ENCODE data around the gene SHLD1.
"Not testable (repeated sequence)": the region's sequence is repeated elsewhere in the genome, so short reads cannot be mapped to it uniquely, and the experiment has no call there.

SHLD1 gene

GRCh38 chr20:5737619-5737953 lies 12.6 kb upstream of the SHLD1 start:
- no peak for DNase-seq

GRCh38 chr20:5737966-5738365 lies 12.2 kb upstream of the SHLD1 start:
- no peak for DNase-seq

DNA sequence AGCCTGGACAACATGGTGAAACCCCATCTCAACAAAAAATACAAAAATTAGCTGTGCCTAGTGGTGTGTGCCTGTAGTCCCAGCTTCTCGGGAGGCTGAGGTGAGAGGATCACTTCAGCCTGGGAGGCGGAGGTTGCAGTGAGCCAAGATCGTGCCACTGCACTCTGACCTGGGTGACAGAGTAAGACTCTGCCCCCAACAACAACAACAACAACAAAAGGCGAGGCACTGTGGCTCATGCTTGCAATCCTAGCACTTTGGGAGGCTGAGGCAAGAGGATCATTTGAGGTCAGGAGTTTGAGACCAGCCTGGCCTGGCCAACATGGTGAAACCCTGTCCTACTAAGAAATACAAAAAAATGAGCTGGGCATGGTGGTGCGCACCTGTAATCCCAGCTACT lies 9.6 kb upstream of the SHLD1 start:
- not testable (repeated sequence) for DNase-seq

GRCh38 chr20:5741089-5741488 lies 9.1 kb upstream of the SHLD1 start:
- no peak for DNase-seq

GRCh38 chr20:5742041-5742440 lies 8.2 kb upstream of the SHLD1 start:
- no peak for DNase-seq

- no peak for DNase-seq
These were observed 4.7 kb upstream of the SHLD1 start for GRCh38 chr20:5745416-5746030.

DNA sequence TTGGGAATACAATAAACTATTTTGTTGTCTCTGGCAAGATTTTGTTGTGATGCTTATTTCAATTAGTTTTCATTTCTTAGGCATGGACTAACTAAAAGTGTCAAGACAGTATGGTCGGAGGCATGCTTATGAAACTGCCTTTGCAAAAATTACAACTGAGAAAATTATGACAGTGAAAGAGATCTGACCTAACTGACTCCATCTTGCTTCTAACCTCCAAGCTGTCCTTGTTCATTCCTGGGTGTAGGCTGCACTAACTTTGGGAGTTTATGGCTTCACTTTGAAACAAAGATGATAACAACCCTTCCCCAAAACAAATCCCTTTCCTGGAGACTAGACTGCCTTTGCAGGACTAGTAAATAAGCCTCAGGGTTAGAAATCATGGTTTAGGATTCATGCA lies 4.1 kb upstream of the SHLD1 start:
- DNase-seq, result no peak

GRCh38 chr20:5748246-5748645 lies 2.0 kb upstream of the SHLD1 start:
- no peak for DNase-seq

DNA sequence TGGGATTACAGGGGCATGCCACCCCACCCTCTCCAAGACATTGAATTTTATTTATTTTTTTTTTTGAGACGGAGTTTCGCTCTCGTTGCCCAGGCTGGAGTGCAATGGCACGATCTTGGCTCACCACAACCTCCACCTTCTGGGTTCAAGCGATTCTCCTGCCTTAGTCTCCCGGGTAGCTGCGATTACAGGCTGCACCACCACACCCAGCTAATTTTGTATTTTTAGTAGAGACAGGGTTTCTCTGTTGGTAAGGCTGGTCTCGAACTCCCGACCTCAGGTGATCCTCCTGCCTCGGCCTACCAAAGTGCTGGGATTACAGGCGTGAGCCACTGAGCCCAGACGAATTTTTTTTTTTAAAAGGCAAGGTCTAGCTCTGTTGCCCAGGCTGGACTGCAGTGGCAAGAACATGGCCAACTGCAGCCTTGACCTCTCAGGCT lies 669 bp upstream of the SHLD1 start:
- DNase-seq, result not testable (repeated sequence)

- no peak for DNase-seq
These were observed 1.7 kb downstream of the SHLD1 start for GRCh38 chr20:5751856-5752255.

DNA sequence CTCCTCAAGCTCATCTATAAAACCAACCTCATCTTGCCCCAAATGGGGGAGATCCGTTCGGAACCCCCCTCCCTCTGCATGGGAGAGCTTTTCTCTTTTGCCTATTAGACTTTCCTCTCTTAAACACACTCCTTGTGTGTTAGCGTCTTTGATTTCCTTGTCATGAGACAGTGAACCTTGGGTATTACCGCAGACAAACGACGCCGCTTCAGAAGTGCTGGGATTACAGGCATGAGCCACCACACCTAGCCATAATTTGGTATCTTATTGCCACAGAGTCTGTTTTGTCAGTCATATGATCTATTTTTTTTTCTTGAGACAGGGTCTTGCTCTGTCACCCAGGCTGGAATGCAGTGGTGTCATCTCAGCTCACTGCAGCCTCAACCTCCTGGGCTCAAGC lies 3.6 kb downstream of the SHLD1 start:
- no peak for DNase-seq

DNA sequence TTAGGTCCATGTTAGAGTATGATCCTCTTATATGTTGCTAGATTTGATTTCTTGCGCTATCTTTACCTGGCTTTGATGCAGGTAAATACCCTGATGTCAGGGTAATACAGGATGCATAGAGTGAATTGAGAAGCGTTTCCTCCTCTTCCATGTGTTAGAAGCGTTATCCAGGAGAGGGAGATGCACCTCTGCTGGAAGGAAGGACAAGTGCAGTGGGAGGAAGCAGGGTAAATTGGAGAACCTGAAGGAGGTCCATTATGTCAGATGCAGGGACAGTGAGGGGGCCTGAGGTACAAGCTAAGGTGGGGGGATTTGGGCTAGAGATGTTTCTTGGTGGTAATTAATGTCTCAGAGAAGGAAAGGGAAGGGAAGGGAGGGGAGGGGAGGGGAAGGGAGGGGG lies 7.7 kb downstream of the SHLD1 start:
- no peak for DNase-seq

GRCh38 chr20:5766085-5766764 lies 16.0 kb downstream of the SHLD1 start:
- no peak for DNase-seq

GRCh38 chr20:5767493-5768098 lies 17.4 kb downstream of the SHLD1 start:
- DNase-seq, result no peak

DNA sequence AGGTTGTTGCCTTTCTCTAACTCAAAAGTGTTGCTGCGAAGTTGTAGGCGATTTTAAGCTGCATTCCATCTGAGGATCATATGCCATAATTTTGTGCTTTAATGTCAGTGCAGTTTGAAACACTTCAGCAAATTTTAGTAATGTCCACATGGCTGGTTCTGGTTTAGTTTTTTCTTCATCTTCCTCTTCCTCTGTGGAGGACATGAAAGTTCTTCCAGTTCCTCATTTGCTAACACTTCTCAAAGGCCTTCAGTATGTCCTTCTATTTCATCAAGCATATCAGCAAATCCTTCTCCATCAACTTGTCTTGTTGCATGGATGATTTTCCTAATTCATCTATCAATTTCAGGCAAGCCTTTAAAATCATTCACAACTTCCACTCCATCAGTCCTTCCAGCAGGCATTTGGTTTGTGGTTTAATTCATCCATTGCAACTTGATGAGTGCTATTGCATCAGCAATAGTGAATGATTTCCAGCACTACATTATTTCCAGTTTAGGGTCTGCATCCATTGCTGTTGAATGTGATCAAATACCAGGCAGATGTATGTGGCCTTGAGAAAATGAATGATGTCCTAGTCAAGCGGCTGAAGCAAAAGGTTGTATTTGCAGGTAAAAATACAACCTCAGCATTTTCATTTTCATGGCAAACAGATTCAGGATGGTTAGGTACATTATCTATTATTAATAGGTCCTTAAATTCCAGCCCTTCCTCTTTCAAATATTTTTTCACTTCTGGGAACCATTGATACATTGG lies 20.2 kb downstream of the SHLD1 start:
- peak; percentile 20 to 47 for DNase-seq

GRCh38 chr20:5770987-5771318 lies 20.8 kb downstream of the SHLD1 start:
- DNase-seq, result no peak

DNA sequence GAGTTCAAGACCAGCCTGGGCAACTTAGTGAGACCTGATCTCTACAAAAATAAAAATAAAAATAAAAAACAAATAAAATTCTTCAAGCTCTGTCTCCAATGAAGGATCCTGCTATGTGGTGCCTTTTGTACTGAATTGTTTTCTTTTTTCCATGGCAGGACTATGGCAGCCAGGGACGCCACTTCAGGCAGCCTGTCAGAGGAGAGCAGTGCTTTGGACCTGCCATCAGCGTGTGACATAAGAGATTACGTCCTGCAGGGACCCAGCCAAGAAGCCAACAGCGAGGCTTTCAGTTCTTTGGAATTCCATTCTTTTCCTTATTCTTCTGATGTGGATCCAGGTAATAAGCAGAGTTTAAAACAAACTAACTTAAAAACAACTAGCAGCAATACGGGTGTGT lies 22.5 kb downstream of the SHLD1 start:
- no peak for DNase-seq

- no peak for DNase-seq
These were observed 23.4 kb downstream of the SHLD1 start for GRCh38 chr20:5773589-5773988.

GRCh38 chr20:5776077-5776476 lies 25.9 kb downstream of the SHLD1 start:
- DNase-seq, result no peak

- no peak for DNase-seq
These were observed 29.1 kb downstream of the SHLD1 start for GRCh38 chr20:5779071-5779900.

GRCh38 chr20:5780846-5781217 lies 30.6 kb downstream of the SHLD1 start:
- no peak for DNase-seq

- DNase-seq, result not testable (repeated sequence)
These were observed 31.2 kb downstream of the SHLD1 start for GRCh38 chr20:5781367-5781766.
